GF-D8 (cell line): Measurements from ENCODE around the gene SOX10.
"Not testable (repeated sequence)": the region's sequence is repeated elsewhere in the genome, so short reads cannot be mapped to it uniquely, and the experiment has no call there.

ENCODE experiments used
- DNase-seq: peaks from one replicate; lab custom pipeline; 2025; lab: John Stamatoyannopoulos, UW

The SOX10 gene

GRCh38 chr22:37985751-37986281 is 1.5 kb upstream of the SOX10 start:
- no peak for DNase-seq

GRCh38 chr22:37985050-37985585 is 763 bp upstream of the SOX10 start:
- DNase-seq, result no peak

GRCh38 chr22:37982938-37983859 is 1.2 kb downstream of the SOX10 start:
- DNase-seq, result no peak

- no peak for DNase-seq
Measured at GRCh38 chr22:37982151-37982785, 2.1 kb downstream of the SOX10 start.

GRCh38 chr22:37981282-37982011 is 2.9 kb downstream of the SOX10 start:
- DNase-seq, result no peak

- no peak for DNase-seq
Measured at GRCh38 chr22:37979782-37980181, 4.6 kb downstream of the SOX10 start.

GRCh38 chr22:37976547-37976946 is 7.8 kb downstream of the SOX10 start:
- no peak for DNase-seq

- DNase-seq, result not testable (repeated sequence)
Measured at GRCh38 chr22:37976022-37976421, 8.3 kb downstream of the SOX10 start.

- no peak for DNase-seq
Measured at GRCh38 chr22:37975153-37975552, 9.2 kb downstream of the SOX10 start.

GRCh38 chr22:37973271-37974170 is 10.8 kb downstream of the SOX10 start:
- DNase-seq, result no peak

GRCh38 chr22:37972527-37972926 is 11.8 kb downstream of the SOX10 start:
- DNase-seq, result no peak

- no peak for DNase-seq
Measured at GRCh38 chr22:37971475-37972434, 12.6 kb downstream of the SOX10 start.

- DNase-seq, result no peak
Measured at GRCh38 chr22:37970864-37971263, 13.5 kb downstream of the SOX10 start.

GRCh38 chr22:37968452-37969251 is 15.7 kb downstream of the SOX10 start:
- no peak for DNase-seq

- no peak for DNase-seq
Measured at GRCh38 chr22:37967637-37968451, 16.5 kb downstream of the SOX10 start.

- no peak for DNase-seq
Measured at GRCh38 chr22:37967147-37967546, 17.2 kb downstream of the SOX10 start.

- DNase-seq, result no peak
Measured at GRCh38 chr22:37965940-37966664, 18.3 kb downstream of the SOX10 start.
